HG03280 (cell line): ENCODE results near the gene ATP5F1A.
"Not testable (repeated sequence)": the region's sequence is repeated elsewhere in the genome, so short reads cannot be mapped to it uniquely, and the experiment has no call there.

Experiments
- ATAC-seq: cut with Tn5 transposase; IDR thresholded peaks from one replicate; pipeline ENCODE4 v1.9.1; 2021; ENCODE audit warnings: mild to moderate bottlenecking, moderate library complexity; ENCODE audit not compliant: unreplicated experiment

Gene ATP5F1A

DNA sequence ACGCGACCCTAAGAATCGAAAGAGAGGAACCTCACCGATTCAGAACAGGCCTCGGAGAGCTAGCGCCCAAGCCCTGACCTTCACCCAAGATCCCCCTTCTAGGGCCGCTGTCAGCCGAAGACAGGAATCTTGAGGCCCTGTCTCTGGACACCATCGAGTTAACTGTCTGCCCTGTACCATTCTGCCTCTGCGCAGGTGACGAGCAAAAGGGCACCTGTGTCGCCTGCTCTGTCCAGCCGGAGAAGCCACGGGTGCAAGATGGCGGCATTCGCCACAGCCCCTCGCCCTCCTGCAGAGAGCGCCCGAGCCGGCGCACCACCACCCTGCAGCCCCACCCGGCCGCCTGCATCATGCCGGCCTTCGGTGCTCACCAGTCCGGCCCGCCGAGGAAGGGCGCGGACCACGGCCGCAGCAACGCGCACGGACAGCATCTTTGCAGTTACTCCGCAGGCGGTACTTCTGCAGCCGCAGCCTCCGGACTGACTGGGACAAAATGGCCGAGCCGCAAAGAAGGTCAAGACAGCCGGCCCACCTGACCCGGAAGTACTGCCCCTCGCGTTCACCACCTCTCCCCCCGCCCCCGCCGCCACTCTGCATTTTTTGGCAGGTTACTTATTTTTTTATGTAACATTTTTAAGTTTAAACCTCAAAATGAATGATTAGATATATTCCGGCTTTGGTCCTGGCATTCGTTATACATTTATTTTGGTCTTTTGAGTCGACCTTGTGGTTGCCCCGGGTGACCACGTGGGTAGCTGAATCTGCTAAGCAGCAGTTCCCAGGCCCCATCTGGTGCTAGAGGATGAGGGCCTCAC lies at the start of gene ATP5F1A:
Gene ATP5F1A, minus strand, starts transcription at position 496 of the 815 bp plus-strand sequence. Its CDS starts 65 bp downstream, at position 431.
- peak; percentile 88 for ATAC-seq

GRCh38 chr18:46141199-46141598 lies 43.1 kb upstream of the ATP5F1A start:
- no peak for ATAC-seq

DNA sequence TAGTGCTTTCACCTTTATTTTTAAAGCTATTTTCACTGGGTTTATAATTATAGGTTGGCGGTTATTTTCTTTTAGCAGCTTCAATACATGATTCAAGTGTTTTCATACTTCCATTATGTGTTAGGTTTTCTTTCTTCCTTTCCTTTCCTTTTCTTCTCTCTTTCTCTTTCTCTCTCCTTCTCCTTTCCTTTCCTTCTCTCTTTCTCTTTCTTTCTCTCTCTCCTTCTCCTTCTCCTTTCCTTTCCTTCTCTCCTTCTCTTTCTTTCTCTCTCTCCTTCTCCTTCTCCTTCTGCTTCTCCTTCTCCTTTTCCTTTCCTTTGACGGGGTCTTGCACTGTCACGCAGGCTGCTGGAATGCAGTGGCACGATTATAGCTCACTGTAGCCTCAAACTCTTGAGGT lies 42.1 kb upstream of the ATP5F1A start:
- ATAC-seq, result no peak

GRCh38 chr18:46134920-46135675 lies 37.0 kb upstream of the ATP5F1A start:
- no peak for ATAC-seq

DNA sequence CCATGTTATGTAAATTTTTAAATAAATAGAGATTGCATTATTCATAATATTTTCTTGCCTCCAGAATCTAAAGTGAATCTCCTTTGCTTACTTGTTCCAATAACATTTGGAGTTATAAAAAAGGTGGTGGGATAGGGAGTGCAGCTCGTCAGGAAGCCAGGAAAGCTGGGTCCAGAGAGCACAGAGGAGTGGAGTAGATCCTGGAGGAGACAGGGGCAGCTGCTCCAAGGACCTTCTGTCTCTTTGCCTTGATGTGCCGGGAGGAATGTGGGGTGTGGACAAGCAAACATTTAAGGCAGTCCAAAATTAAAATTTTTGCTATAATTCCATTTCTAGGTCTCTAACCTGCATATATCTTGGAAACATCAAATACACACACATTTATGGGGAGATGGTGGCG lies 35.4 kb upstream of the ATP5F1A start:
- ATAC-seq, result no peak

DNA sequence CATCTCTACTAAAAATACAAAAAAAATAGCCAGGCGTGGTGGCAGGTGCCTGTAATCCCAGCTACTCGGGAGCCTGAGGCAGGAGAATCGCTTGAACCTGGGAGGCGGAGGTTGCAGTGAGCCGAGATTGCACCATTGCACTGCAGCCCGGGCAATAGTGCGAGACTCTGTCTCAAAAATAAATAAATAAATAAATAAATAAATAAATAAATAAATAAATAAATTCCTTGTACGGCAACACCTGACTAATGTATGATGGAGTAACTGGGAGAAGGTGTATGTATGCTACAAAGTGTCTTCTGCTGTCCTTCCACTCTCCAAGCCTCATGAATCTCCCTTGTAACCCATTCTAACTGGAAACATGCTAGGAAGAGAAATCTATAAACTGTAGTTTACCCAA lies 32.5 kb upstream of the ATP5F1A start:
- ATAC-seq, result not testable (repeated sequence)

DNA sequence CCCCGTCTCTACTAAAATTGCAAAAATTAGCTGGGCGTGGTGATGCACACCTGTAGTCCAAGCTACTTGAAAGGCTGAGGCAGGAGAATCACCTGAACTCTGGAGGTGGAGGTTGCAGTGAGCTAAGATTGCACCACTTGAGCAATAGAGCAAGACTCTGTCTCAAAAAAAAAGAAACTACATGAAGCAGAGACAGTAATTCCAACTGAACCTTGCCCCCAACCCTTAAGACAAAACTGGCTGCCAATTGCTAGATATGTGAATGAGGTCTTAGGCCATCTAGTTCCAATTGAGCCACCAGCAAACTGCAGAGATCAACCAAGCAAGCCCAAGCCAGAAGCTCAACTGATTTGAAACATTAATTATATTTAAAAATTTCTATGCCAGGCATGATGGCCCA lies 32.0 kb upstream of the ATP5F1A start:
- no peak for ATAC-seq

DNA sequence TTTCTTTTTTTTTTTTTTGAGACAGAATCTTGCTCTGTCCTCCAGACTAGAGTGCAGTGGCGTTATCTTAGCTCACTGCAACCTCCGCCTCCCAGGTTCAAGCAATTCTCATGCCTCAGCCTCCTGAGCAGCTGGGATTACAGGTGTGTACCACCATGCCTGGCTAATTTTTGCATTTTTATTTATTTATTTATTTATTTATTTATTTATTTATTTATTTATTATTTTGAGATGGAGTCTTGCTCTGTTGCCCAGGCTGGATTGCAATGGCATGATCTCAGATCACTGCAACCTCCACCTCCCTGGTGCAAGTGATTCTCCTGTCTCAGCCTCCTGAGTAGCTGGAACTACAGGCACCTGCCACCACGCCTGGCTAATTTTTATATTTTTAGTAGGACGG lies 28.5 kb upstream of the ATP5F1A start:
- not testable (repeated sequence) for ATAC-seq

- ATAC-seq, result no peak
These were observed 15.7 kb upstream of the ATP5F1A start for GRCh38 chr18:46113751-46114150.

- no peak for ATAC-seq
These were observed 12.3 kb upstream of the ATP5F1A start for GRCh38 chr18:46110406-46110805.

DNA sequence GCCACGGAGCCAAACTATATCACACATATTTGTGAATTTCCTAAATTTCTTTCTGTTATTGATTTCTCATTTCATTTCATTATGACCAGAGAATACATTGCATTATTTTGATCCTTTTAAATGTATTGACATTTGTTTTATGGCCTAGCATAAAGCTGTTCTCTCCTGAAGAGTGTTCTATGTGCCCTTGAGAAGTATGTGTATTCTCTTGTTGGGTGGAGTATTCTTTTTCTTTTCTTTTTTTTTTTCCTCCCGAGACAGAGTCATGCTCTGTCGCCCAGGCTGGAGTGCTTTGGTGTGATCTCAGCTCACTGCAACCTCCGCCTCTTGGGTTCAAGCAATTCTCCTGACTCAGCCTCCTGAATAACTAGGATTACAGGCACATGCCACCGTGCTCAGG lies 11.3 kb upstream of the ATP5F1A start:
- ATAC-seq, result no peak

GRCh38 chr18:46104128-46104911 lies 6.2 kb upstream of the ATP5F1A start, which contains the start of gene HAUS1:
HAUS1 (plus strand) TSS chr18:46104385; CDS start chr18:46104412, 27 bp downstream.
- peak; percentile 94 for ATAC-seq

DNA sequence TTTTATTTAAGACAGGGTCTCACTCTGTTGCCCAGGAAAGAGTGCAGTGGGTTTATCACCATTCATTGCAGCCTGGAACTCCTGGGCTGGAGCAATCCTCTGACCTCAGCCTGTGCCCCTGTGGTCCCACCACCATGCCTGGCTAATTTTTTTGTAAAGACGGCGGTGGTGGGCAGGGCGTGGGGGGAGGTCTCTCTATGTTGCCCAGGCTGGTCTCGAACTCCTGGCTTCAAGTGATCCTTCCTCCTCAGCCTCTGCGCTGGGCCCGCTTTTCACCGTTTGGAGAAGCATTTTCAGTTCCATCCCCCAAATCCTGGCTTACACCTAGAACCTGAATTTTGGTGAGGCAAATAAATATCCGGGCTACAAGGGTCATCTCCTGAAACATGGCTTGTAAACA lies 1.4 kb upstream of the ATP5F1A start:
- ATAC-seq, result no peak

GRCh38 chr18:46098616-46098933 lies 479 bp upstream of the ATP5F1A start:
- no peak for ATAC-seq

- ATAC-seq, result peak; percentile 18
These were observed 680 bp downstream of the ATP5F1A start for GRCh38 chr18:46097431-46097800.

DNA sequence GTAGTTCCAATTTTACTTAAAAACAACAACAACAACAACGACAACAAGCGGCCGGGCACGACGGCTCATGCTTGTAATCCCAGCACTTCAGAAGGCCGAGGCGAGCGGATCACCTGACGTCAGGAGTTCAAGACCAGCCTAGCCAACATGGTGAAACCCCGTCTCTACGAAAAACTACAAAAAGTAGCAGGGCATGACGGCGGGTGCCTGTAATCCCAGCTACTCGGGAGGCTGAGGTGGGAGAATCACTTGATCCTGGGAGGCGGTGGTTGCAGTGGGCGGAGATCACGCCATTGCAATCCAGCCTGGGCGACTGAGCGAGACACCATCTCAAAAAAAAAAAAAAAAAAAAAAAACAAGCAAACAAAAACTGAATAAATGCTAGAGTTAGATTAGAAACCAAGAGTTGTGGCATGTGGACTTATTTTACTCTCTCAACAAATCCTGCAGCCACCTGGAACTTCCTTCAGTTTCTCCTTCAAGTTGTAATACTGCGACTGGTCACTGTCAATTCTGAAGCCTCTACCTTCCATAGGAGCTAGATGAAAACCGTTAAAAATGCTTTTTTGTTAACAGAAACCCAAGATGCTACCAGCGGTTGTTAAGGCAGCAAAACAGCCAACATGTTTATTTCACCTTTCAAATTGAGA lies 1.3 kb downstream of the ATP5F1A start:
- no peak for ATAC-seq

DNA sequence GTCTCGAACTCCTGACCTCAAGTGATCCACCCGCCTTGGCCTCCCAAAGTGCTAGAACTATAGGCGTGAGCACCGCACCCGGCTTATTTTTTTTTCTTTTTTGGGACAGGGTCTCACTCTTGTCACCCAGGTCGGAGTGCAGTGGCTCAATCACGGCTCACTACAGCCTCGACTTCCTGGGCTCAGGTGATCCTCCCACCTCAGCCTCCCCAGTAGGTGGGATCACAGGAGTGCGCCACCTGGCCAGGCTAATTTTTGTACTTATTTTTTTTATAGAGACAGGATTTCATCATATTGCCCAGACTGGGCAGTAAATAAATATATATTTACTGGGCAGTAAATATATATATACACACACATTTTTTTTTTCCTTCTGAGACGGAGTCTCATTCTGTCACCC lies 2.6 kb downstream of the ATP5F1A start:
- ATAC-seq, result no peak

GRCh38 chr18:46088501-46088900 lies 9.6 kb downstream of the ATP5F1A start:
- not testable (repeated sequence) for ATAC-seq

- no peak for ATAC-seq
These were observed 13.7 kb downstream of the ATP5F1A start for GRCh38 chr18:46084431-46084830.

- ATAC-seq, result no peak
These were observed 17.9 kb downstream of the ATP5F1A start for GRCh38 chr18:46080156-46080555.

DNA sequence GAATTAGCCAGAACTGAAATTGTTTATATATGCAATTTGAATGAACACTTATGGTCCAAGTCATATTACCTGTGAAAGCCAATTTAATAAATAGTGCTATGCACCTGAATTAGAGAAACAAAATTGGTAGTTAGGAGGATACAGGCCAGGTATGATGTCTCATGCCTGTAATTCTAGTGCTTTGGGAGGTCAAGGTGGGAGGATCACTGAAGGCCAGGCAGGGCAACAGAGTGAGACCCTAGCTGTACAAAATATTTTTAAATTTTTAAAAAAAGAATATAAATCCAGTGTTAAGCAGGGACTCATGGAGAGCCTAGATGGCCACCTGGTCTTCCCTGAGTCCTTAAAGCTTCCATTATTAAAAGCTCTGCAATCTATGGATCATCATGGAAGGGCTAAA lies 18.8 kb downstream of the ATP5F1A start:
- ATAC-seq, result no peak
